Measurements from ENCODE around the gene ITGA8.
"Not testable (repeated sequence)": the region's sequence is repeated elsewhere in the genome, so short reads cannot be mapped to it uniquely, and the experiment has no call there.

Gene ITGA8

GRCh38 chr10:15620337-15620736, 99.4 kb downstream of the ITGA8 start:
- no peak for DNase-seq (ENCODE audit: low read depth in 2 of 2)

GRCh38 chr10:15609246-15609645, 110.5 kb downstream of the ITGA8 start:
- DNase-seq (ENCODE audit: low read depth in 2 of 2), result peak; percentile 68 to 74

- peak; percentile 75 to 78 for DNase-seq (ENCODE audit: low read depth in 2 of 2)
Observed at GRCh38 chr10:15606377-15606776, 113.3 kb downstream of the ITGA8 start.

GRCh38 chr10:15605740-15606369, 113.9 kb downstream of the ITGA8 start:
- peak; percentile 67 to 69 for DNase-seq (ENCODE audit: low read depth in 2 of 2)

- DNase-seq (ENCODE audit: low read depth in 2 of 2), result no peak
Observed at GRCh38 chr10:15603446-15604011, 116.2 kb downstream of the ITGA8 start.

- no peak for DNase-seq (ENCODE audit: low read depth in 2 of 2)
Observed at GRCh38 chr10:15601819-15602218, 117.9 kb downstream of the ITGA8 start.

GRCh38 chr10:15595260-15595659, 124.5 kb downstream of the ITGA8 start:
- no peak for DNase-seq (ENCODE audit: low read depth in 2 of 2)

- no peak for DNase-seq (ENCODE audit: low read depth in 2 of 2)
Observed at GRCh38 chr10:15591937-15592336, 127.8 kb downstream of the ITGA8 start.

- no peak for DNase-seq (ENCODE audit: low read depth in 2 of 2)
Observed at GRCh38 chr10:15591431-15591830, 128.3 kb downstream of the ITGA8 start.

GRCh38 chr10:15588635-15589508, 130.8 kb downstream of the ITGA8 start:
- DNase-seq (ENCODE audit: low read depth in 2 of 2), result no peak

GRCh38 chr10:15588151-15588550, 131.6 kb downstream of the ITGA8 start:
- no peak for DNase-seq (ENCODE audit: low read depth in 2 of 2)

GRCh38 chr10:15587271-15587670, 132.5 kb downstream of the ITGA8 start:
- DNase-seq (ENCODE audit: low read depth in 2 of 2), result no peak

- DNase-seq (ENCODE audit: low read depth in 2 of 2), result peak in 1 of 2 experiments; percentile 32
Observed at GRCh38 chr10:15585303-15585715, 134.4 kb downstream of the ITGA8 start.

GRCh38 chr10:15582972-15583371, 136.8 kb downstream of the ITGA8 start:
- DNase-seq (ENCODE audit: low read depth in 2 of 2), result not testable (repeated sequence)

GRCh38 chr10:15579605-15580004, 140.1 kb downstream of the ITGA8 start:
- peak in 1 of 2 experiments; percentile 31 for DNase-seq (ENCODE audit: low read depth in 2 of 2)

GRCh38 chr10:15572531-15573045, 147.1 kb downstream of the ITGA8 start:
- peak in 1 of 2 experiments; percentile 34 for DNase-seq (ENCODE audit: low read depth in 2 of 2)

GRCh38 chr10:15571575-15571974, 148.1 kb downstream of the ITGA8 start:
- DNase-seq (ENCODE audit: low read depth in 2 of 2), result peak; percentile 67 to 77

GRCh38 chr10:15570738-15571339, 148.9 kb downstream of the ITGA8 start:
- no peak for DNase-seq (ENCODE audit: low read depth in 2 of 2)

GRCh38 chr10:15567952-15568351, 151.8 kb downstream of the ITGA8 start:
- no peak for DNase-seq (ENCODE audit: low read depth in 2 of 2)

- DNase-seq (ENCODE audit: low read depth in 2 of 2), result peak; percentile 53 to 60
Observed at GRCh38 chr10:15563246-15563645, 156.5 kb downstream of the ITGA8 start.

- DNase-seq (ENCODE audit: low read depth in 2 of 2), result no peak
Observed at GRCh38 chr10:15562578-15562977, 157.1 kb downstream of the ITGA8 start.

GRCh38 chr10:15562116-15562515, 157.6 kb downstream of the ITGA8 start:
- DNase-seq (ENCODE audit: low read depth in 2 of 2), result no peak

Data from fibroblast of skin of left quadriceps (primary cell).